Neutrophil (primary cell): Measurements from ENCODE around the gene DOHH.

Source experiments
- H3K27ac ChIP-seq: fragments of 200-600 bp; sonication (generic); 2 replicates; pipeline ENCODE4 v1.5.1; 2016; ENCODE audit warnings: mild to moderate bottlenecking, moderate library complexity
- H3K27me3 ChIP-seq: fragments of 200-600 bp; sonication (generic); 2 replicates; pipeline ENCODE4 v1.6.0; 2016; ENCODE audit warnings: mild to moderate bottlenecking
- H3K36me3 ChIP-seq: fragments of 200-600 bp; sonication (generic); 2 replicates; pipeline ENCODE4 v1.5.1; 2017
- H3K4me1 ChIP-seq, 2 experiments: fragments of 200-600 bp in 1 of 2; sonication (generic) in 1 of 2; 1 replicate in 1 of 2; 2 replicates in 1 of 2; pipeline versions ENCODE4 v1.5.1 to v1.6.1; 2013 to 2016; ENCODE audit warnings: low read depth in 1 of 2, low read length in 1 of 2, mild to moderate bottlenecking in 1 of 2, moderate library complexity in 1 of 2; ENCODE audit not compliant: control insufficient read depth in 1 of 2, insufficient read depth in 1 of 2
- H3K4me3 ChIP-seq, 2 experiments: fragments of 200-600 bp in 1 of 2; sonication (generic) in 1 of 2; 1 replicate in 1 of 2; 2 replicates in 1 of 2; pipeline ENCODE4 v1.5.1; 2013 to 2016; ENCODE audit warnings: low read depth in 1 of 2, low read length in 1 of 2, mild to moderate bottlenecking in 1 of 2, moderate library complexity in 1 of 2
- H3K9me3 ChIP-seq: fragments of 200-600 bp; sonication (generic); 2 replicates; pipeline ENCODE4 v1.5.1; 2016
- CTCF ChIP-seq: fragments of 200-600 bp; sonication (generic); IDR thresholded peaks from 2 replicates; pipeline ENCODE4 v1.5.1; 2016; ENCODE audit warnings: antibody characterized with exemption

DOHH gene

DNA sequence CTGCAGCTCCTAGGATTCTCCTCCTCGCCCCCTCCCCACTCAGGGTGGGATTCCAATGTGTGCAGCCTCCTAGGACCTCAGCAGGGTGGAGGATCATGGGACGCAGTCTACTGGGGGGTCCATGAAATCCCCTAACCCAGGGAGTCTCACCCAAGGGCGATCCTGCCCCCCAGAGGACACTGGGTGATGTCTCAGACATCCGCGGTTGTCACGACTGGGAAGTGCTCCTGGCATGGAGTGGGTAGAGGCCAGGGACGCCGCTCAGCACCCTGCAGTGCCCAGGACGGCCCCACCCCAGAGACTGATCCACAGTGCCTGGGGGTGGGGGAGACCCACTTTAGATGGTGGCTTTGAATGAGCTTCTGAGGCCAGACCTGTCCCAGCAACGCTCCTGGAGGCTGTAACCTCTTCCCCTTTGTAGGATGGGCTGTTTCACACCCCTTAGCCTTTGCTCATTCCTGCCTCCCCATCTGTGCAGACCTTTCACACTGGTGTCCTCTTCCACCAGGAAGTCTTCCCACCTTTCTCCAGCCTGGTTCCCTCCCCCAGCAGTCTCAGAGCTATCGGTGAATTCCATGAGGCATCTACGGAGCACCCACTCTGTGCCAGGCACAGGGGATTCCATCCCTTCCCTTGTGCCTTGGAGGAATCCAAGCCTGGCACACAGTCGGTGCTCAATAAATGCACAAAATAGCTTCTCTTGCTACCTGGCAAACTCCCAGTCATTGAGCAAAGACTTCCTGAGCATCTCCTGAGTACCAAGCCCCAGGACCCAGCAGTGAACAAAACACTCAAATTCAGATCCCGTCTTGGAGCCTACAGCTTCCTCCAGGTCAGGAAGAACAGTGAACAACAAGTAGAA, 30.6 kb downstream of the DOHH start:
- Histone ChIP-seq H3K4me1 (no peaks in the 10 kb centered on the region), H3K9me3 (no peaks in the 10 kb centered on the region), H3K27me3 (no peaks in the 10 kb centered on the region), H3K27ac (no peak overlapping the region), H3K36me3 (peaks cover 5% of the 10 kb centered on the region), H3K4me3 (no peak overlapping the region)
- no peak for TF ChIP-seq CTCF

DNA sequence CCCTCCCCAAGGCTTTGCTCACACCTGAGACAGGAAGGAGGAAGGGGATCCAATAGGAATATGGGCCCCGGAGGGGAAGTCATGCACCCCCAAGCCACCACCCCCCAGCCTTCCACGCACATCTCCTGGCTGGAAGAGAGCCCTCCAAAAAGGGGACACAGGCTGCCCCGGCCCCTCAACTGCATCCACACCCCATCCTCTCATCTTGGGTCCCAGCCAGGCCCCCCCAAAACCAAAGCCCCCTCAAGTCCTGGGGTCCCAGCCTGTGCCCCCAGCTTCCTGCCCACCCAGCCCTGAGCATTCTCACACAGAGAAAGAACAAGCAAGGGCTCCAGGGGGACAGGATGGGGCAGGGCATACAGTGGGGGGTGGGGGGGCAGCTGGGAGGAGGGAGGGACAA, 32.3 kb downstream of the DOHH start:
- H3K4me1 ChIP-seq = no peaks in the 10 kb centered on the region
- H3K27me3 ChIP-seq = no peaks in the 10 kb centered on the region
- H3K27ac ChIP-seq = no peak overlapping the region
- TF ChIP-seq CTCF = no peak
- peaks cover 22% of the 10 kb centered on the region for H3K36me3 ChIP-seq
- no peaks in the 10 kb centered on the region for H3K9me3 ChIP-seq
- H3K4me3 ChIP-seq = no peak overlapping the region

DNA sequence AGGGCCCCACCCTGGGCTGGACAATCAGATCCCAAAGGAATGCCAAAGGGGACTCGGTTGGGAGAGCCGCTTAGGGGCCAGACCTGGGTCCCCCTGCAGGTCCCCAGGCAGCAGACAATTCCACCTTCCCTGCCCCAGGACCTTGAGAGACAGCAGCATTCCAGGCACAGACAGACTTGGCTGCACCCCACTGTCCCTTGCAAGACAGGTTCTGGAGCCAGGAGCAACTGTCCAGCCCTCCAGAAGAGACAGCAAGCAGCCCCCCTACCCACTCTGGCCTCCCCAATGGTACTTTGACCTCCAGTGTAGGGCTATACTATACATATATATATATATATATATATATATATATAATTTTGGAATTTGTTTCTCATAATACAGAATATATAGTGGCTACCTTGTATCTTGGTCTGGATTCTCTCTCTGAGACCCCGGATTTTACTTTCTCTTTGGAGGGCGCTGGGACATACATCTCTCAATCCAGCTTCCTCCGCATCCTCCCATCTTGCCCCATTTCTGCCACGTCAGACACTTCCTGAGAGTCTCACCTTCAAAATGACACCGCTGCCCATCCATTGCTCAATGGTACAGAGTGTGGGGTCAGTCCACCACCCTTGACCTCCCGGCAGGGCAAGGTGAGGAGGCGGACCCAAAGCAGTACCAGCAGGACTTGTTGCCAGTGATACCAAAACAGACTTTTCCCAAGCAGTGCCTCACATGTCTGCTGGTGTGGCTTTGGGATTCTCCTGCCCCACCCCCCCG, 32.9 kb downstream of the DOHH start:
- peaks cover 28% of the 10 kb centered on the region for H3K36me3 ChIP-seq
- H3K4me1 ChIP-seq = no peaks in the 10 kb centered on the region
- no peak overlapping the region for H3K27ac ChIP-seq
- no peak overlapping the region for H3K4me3 ChIP-seq
- no peaks in the 10 kb centered on the region for H3K27me3 ChIP-seq
- no peaks in the 10 kb centered on the region for H3K9me3 ChIP-seq
- TF ChIP-seq CTCF = no peak

DNA sequence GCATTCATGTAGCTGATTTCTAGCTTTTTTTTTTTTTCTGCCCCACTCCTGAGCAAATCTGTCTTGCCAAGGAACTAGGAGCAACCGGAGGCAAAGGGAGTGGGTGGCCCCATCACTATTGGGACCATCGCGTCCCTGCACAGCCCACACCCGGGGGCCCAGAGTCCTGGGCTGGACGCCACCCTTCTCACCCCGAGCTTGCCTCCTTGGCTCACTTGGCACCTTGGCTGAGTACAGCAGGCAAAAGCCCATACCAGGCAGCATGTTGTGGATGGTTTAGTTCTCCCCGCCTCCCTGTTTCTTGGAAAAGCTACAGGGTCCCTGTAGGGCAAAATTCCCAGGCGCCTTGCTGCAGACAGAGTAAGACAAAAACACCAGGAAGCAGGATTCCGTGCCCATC, 33.8 kb downstream of the DOHH start:
- Histone ChIP-seq H3K27ac (no peak overlapping the region), H3K4me1 (no peaks in the 10 kb centered on the region), H3K4me3 (no peak overlapping the region), H3K27me3 (no peaks in the 10 kb centered on the region), H3K9me3 (no peaks in the 10 kb centered on the region), H3K36me3 (peaks cover 31% of the 10 kb centered on the region)
- TF ChIP-seq CTCF = no peak

- TF ChIP-seq CTCF = no peak
- Histone ChIP-seq H3K36me3 (peaks cover 36% of the 10 kb centered on the region), H3K9me3 (no peaks in the 10 kb centered on the region)
Observed at GRCh38 chr19:3465552-3465951, 34.9 kb downstream of the DOHH start.

More at GRCh38 chr19:3465552-3465951, 34.9 kb downstream of the DOHH start:
- H3K4me3 ChIP-seq = no peak overlapping the region
- no peak overlapping the region for H3K27ac ChIP-seq
- H3K4me1 ChIP-seq = no peaks in the 10 kb centered on the region
- no peaks in the 10 kb centered on the region for H3K27me3 ChIP-seq
